K562 (cell line): Measurements from ENCODE around the gene UNC5B. TPM values are rescaled to one million over a fixed set of nuclear protein-coding genes. Genes with fewer than 3 reads are reported as not detected.

ENCODE experiments used
- MAZ ChIP-seq, 2 experiments: fragments of 450-650 bp in 1 of 2; sonication (generic) in 1 of 2; formaldehyde crosslinking; IDR thresholded peaks in 1 of 2; conservative IDR thresholded peaks in 1 of 2; 2 replicates each; pipeline versions ENCODE4 v1.4.0 to v1.5.0; 2020; ENCODE audit warnings: mild to moderate bottlenecking in 1 of 2, missing genetic modification reagents in 1 of 2
- MGA ChIP-seq: fragments of 450-650 bp; IDR thresholded peaks from 2 replicates; pipeline ENCODE4 v1.6.1; 2016; ENCODE audit warnings: mild to moderate bottlenecking, moderate library complexity
- MYC ChIP-seq, 2 experiments: fragments of 250-450 bp in 1 of 2; sonication (Bioruptor Pico) in 1 of 2; IDR thresholded peaks; 2 replicates each; pipeline versions ENCODE4 v1.5.1 to v1.6.1; 2012 to 2021; ENCODE audit warnings: low read depth in 2 of 2, borderline replicate concordance in 1 of 2, improper control_type of control experiment in 1 of 2, low read length in 1 of 2, mild to moderate bottlenecking in 1 of 2, moderate library complexity in 1 of 2
- NR2C1 ChIP-seq, 2 experiments: fragments of 450-650 bp; IDR thresholded peaks; 2 replicates each; pipeline ENCODE4 v1.6.1; 2017; ENCODE audit warnings: mild to moderate bottlenecking in 2 of 2, antibody characterized with exemption in 1 of 2, inconsistent platforms in 1 of 2, missing compliant biosample characterization in 1 of 2, missing genetic modification characterization in 1 of 2
- SMARCA4 ChIP-seq: fragments of 450-650 bp; IDR thresholded peaks from 2 replicates; pipeline ENCODE4 v1.6.1; 2016
- WHSC1 ChIP-seq: IDR thresholded peaks from one replicate; pipeline ENCODE4 v1.6.1; 2012; ENCODE audit warnings: low read length, control low read depth, inconsistent platforms
- polyA plus RNA-seq, 8 experiments: library from polyadenylated mRNA; depleted of rRNA in 4 of 8; stranded (reverse) in 5 of 8; unstranded in 3 of 8; fragments of >200 nt; fragmentation: Nextera tagmentation in 2 of 8; fragmentation: Illumina TruSeq in 1 of 8; extraction: Ambion mirVana in 2 of 8; extraction: Trizol in 1 of 8; gene quantifications; 2 replicates each; pipeline versions ENCODE4 v1.2.1 to v1.2.3, GENCODE V29; 2011 to 2014; ENCODE audit warnings: inconsistent platforms in 1 of 8, missing spikeins in 1 of 8
- total RNA-seq, 7 experiments: library from RNA; depleted of rRNA in 6 of 7; stranded (reverse); fragments of >200 nt in 6 of 7; fragmentation: Illumina TruSeq in 2 of 7; extraction: Trizol in 2 of 7; gene quantifications; 2 replicates each; pipeline versions ENCODE4 v1.2.1 to v1.2.3, GENCODE V29; 2011 to 2021; ENCODE audit warnings: low replicate concordance in 1 of 7

The UNC5B gene
- total and polyA plus RNA-seq, 9 of the 15 experiments (the other 6 are each of a cell fraction or from before 2014, with no cell fraction given), result 0.10 to 8.4 (median 2.1) TPM

- TF ChIP-seq MGA (no peak), NR2C1 (IDR thresholded peaks at IDR 0.05) (no peak), NR2C1 (tag; IDR thresholded peaks at IDR 0.05) (no peak), WHSC1 (no peak), MAZ (CRISPR knock-in tag; conservative IDR thresholded peaks at IDR 0.05 in 1 of 2, IDR thresholded peaks at IDR 0.05 in 1 of 2) (peak; percentile 73 to 80), SMARCA4 (peak; percentile 57), MYC (IDR thresholded peaks at IDR 0.05; ENCODE audit: low read depth, low read length) (peak; percentile 91), MYC (CRISPR knock-in tag; IDR thresholded peaks at IDR 0.05; ENCODE audit: borderline replicate concordance, low read depth) (peak; percentile 48; the same call in 1 of the 2 replicates)
- TF ChIP-seq, all 486 proteins: peak for 168
Measured at GRCh38 chr10:71319042-71319799, 106.9 kb downstream of the UNC5B start, which contains the start of gene SLC29A3 (continued).
